HEK293 (cell line): ENCODE results near the gene ACTG2.

Experiments
- EGR2 ChIP-seq: fragments of 450-650 bp; formaldehyde crosslinking; IDR thresholded peaks from 2 replicates; pipeline ENCODE4 v1.5.1; 2016; ENCODE audit warnings: low read depth, missing biosample characterization, missing genetic modification characterization
- GLIS2 ChIP-seq: fragments of 450-650 bp; formaldehyde crosslinking; IDR thresholded peaks from 2 replicates; pipeline ENCODE4 v1.5.1; 2016; ENCODE audit warnings: missing biosample characterization, missing genetic modification characterization
- HOXA7 ChIP-seq: sonication (generic); formaldehyde crosslinking; IDR thresholded peaks from 2 replicates; pipeline ENCODE4 v1.8.1; 2022; ENCODE audit warnings: missing genetic modification reagents, borderline replicate concordance
- HOXC10 ChIP-seq: sonication (generic); formaldehyde crosslinking; IDR thresholded peaks from 2 replicates; pipeline ENCODE4 v1.8.1; 2023; ENCODE audit warnings: mild to moderate bottlenecking, missing genetic modification reagents
- KLF10 ChIP-seq: fragments of 450-650 bp; IDR thresholded peaks from 2 replicates; pipeline ENCODE4 v1.5.1; 2018; ENCODE audit warnings: missing biosample characterization, mild to moderate bottlenecking, missing genetic modification characterization
- REPIN1 ChIP-seq: fragments of 450-650 bp; formaldehyde crosslinking; IDR thresholded peaks from 2 replicates; pipeline ENCODE4 v1.5.1; 2017; ENCODE audit warnings: missing biosample characterization, missing genetic modification characterization, low read depth
- TCF7L2 ChIP-seq: IDR thresholded peaks from 2 replicates; pipeline ENCODE4 v1.6.1; 2011; ENCODE audit warnings: low read depth, mild to moderate bottlenecking, inconsistent platforms, low read length, moderate library complexity, borderline replicate concordance
- TRIM28 ChIP-seq: IDR thresholded peaks from 2 replicates; pipeline ENCODE4 v1.6.1; 2011; ENCODE audit warnings: low read length, control low read depth, borderline replicate concordance
- YY2 ChIP-seq: fragments of 450-650 bp; formaldehyde crosslinking; IDR thresholded peaks from 2 replicates; pipeline ENCODE4 v1.5.1; 2016; ENCODE audit warnings: missing biosample characterization, missing genetic modification characterization
- ZBTB7A ChIP-seq: fragments of 450-650 bp; formaldehyde crosslinking; IDR thresholded peaks from 2 replicates; pipeline ENCODE4 v1.5.1; 2016; ENCODE audit warnings: low read depth, missing biosample characterization, missing genetic modification characterization
- ZFP3 ChIP-seq: fragments of 450-650 bp; formaldehyde crosslinking; IDR thresholded peaks from 2 replicates; pipeline ENCODE4 v1.5.1; 2016; ENCODE audit warnings: low read depth, missing biosample characterization, missing genetic modification characterization
- ZFP69B ChIP-seq: fragments of 450-650 bp; formaldehyde crosslinking; IDR thresholded peaks from 2 replicates; pipeline ENCODE4 v1.5.1; 2016; ENCODE audit warnings: missing biosample characterization, missing genetic modification characterization
- ZIC2 ChIP-seq: fragments of 450-650 bp; formaldehyde crosslinking; IDR thresholded peaks from 2 replicates; pipeline ENCODE4 v1.5.1; 2016; ENCODE audit warnings: missing biosample characterization, missing genetic modification characterization
- ZNF132 ChIP-seq: fragments of 450-650 bp; formaldehyde crosslinking; IDR thresholded peaks from 2 replicates; pipeline ENCODE4 v1.5.1; 2017; ENCODE audit warnings: missing biosample characterization, missing genetic modification characterization, borderline replicate concordance
- ZNF169 ChIP-seq: fragments of 450-650 bp; formaldehyde crosslinking; IDR thresholded peaks from 2 replicates; pipeline ENCODE4 v1.5.1; 2016; ENCODE audit warnings: missing biosample characterization, missing genetic modification characterization
- ZNF19 ChIP-seq: fragments of 450-650 bp; formaldehyde crosslinking; IDR thresholded peaks from 2 replicates; pipeline ENCODE4; 2016; ENCODE audit warnings: missing biosample characterization, missing genetic modification characterization, low read depth
- ZNF2 ChIP-seq: fragments of 450-650 bp; formaldehyde crosslinking; IDR thresholded peaks from 2 replicates; pipeline ENCODE4 v1.5.1; 2016; ENCODE audit warnings: missing biosample characterization, missing genetic modification characterization
- ZNF23 ChIP-seq: fragments of 450-650 bp; formaldehyde crosslinking; IDR thresholded peaks from 2 replicates; pipeline ENCODE4 v1.5.1; 2016; ENCODE audit warnings: missing biosample characterization, missing genetic modification characterization, borderline replicate concordance
- ZNF274 ChIP-seq, 2 experiments: fragments of 200-500 bp in 1 of 2; fragments of 450-650 bp in 1 of 2; sonication (Bioruptor generic) in 1 of 2; formaldehyde crosslinking in 1 of 2; IDR thresholded peaks; 2 replicates each; pipeline versions ENCODE4 v1.5.1 to v1.6.1; 2014 to 2016; ENCODE audit warnings: borderline replicate concordance in 1 of 2, inconsistent platforms in 1 of 2, low read length in 1 of 2, missing biosample characterization in 1 of 2, missing genetic modification characterization in 1 of 2
- ZNF292 ChIP-seq: fragments of 450-650 bp; formaldehyde crosslinking; IDR thresholded peaks from 2 replicates; pipeline ENCODE4 v1.5.1; 2016; ENCODE audit warnings: low read depth, missing biosample characterization, missing genetic modification characterization, borderline replicate concordance
- ZNF324 ChIP-seq: fragments of 450-650 bp; formaldehyde crosslinking; IDR thresholded peaks from 2 replicates; pipeline ENCODE4 v1.5.1; 2016; ENCODE audit warnings: missing biosample characterization, missing genetic modification characterization
- ZNF391 ChIP-seq: fragments of 450-650 bp; formaldehyde crosslinking; IDR thresholded peaks from 2 replicates; pipeline ENCODE4 v1.5.1; 2016; ENCODE audit warnings: low read depth, missing biosample characterization, missing genetic modification characterization, borderline replicate concordance
- ZNF521 ChIP-seq: fragments of 450-650 bp; formaldehyde crosslinking; IDR thresholded peaks from 2 replicates; pipeline ENCODE4 v1.5.1; 2017; ENCODE audit warnings: missing biosample characterization, mild to moderate bottlenecking, missing genetic modification characterization
- ZNF600 ChIP-seq: fragments of 450-650 bp; formaldehyde crosslinking; IDR thresholded peaks from 2 replicates; pipeline ENCODE4 v1.5.1; 2016; ENCODE audit warnings: missing biosample characterization, missing genetic modification characterization
- ZNF610 ChIP-seq: fragments of 450-650 bp; formaldehyde crosslinking; IDR thresholded peaks from 2 replicates; pipeline ENCODE4 v1.5.1; 2016; ENCODE audit warnings: missing biosample characterization, missing genetic modification characterization, borderline replicate concordance
- ZSCAN16 ChIP-seq: fragments of 450-650 bp; formaldehyde crosslinking; IDR thresholded peaks from 2 replicates; pipeline ENCODE4 v1.5.1; 2016; ENCODE audit warnings: missing biosample characterization, missing genetic modification characterization
- TF ChIP-seq, protein P1 (sequence below): fragments of 450-650 bp; formaldehyde crosslinking; IDR thresholded peaks from 2 replicates; pipeline ENCODE4 v1.5.1; 2016; ENCODE audit warnings: missing biosample characterization, missing genetic modification characterization, low read depth
- TF ChIP-seq, protein P2 (sequence below): fragments of 450-650 bp; formaldehyde crosslinking; IDR thresholded peaks from 2 replicates; pipeline ENCODE4 v1.5.1; 2016; ENCODE audit warnings: missing biosample characterization, missing genetic modification characterization
- TF ChIP-seq, protein P3 (sequence below): fragments of 450-650 bp; formaldehyde crosslinking; IDR thresholded peaks from 2 replicates; pipeline ENCODE4 v1.5.1; 2016; ENCODE audit warnings: missing biosample characterization, missing genetic modification characterization
- TF ChIP-seq, protein P4 (sequence below): fragments of 450-650 bp; formaldehyde crosslinking; IDR thresholded peaks from 2 replicates; pipeline ENCODE4 v1.5.1; 2016; ENCODE audit warnings: missing biosample characterization, missing genetic modification characterization
- TF ChIP-seq, protein P5 (sequence below): fragments of 450-650 bp; IDR thresholded peaks from 2 replicates; pipeline ENCODE4 v1.5.1; 2018; ENCODE audit warnings: missing biosample characterization, mild to moderate bottlenecking, missing genetic modification characterization
- TF ChIP-seq, protein P6 (sequence below): fragments of 450-650 bp; formaldehyde crosslinking; optimal IDR thresholded peaks from 2 replicates; pipeline ENCODE3; 2016; ENCODE audit warnings: missing biosample characterization, mild to moderate bottlenecking, missing genetic modification characterization

The ACTG2 gene

DNA sequence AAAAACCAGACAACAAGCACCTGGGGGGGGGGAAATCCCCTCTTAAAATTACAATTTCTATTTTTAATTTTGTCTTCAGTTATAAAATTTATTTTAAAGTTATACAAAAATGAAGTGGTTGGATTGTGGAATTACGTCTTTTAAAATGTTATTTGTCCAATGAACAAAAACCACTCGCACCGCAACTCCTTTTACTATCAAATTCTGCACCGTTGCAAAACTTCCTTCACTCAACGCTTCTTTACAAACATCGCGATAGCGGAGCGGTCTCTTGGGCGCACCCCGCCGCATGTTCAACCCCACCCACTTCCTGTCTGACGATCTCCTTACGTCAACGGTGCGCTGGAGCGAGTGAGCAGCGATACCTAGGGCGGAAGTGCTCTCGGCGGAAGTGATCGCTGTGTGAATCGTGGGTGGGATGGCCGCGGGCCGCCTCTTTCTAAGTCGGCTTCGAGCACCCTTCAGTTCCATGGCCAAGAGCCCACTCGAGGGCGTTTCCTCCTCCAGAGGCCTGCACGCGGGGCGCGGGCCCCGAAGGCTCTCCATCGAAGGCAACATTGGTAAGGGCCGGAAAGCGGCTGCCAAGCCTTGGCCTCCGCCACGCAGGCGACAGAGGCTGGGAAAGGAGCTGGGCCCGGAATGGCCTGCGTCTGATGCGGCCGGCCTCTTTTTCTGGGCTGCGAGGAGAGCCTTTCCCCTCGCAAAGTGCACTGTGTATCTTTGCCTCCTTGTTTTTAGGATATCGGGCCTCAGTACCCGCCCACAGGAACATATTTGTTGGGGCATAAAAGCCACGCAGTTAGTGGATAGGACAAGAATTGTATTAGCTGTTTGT is 33.9 kb downstream of the ACTG2 start, which contains the start of gene DGUOK (continued):
- TF ChIP-seq, protein P1, sequence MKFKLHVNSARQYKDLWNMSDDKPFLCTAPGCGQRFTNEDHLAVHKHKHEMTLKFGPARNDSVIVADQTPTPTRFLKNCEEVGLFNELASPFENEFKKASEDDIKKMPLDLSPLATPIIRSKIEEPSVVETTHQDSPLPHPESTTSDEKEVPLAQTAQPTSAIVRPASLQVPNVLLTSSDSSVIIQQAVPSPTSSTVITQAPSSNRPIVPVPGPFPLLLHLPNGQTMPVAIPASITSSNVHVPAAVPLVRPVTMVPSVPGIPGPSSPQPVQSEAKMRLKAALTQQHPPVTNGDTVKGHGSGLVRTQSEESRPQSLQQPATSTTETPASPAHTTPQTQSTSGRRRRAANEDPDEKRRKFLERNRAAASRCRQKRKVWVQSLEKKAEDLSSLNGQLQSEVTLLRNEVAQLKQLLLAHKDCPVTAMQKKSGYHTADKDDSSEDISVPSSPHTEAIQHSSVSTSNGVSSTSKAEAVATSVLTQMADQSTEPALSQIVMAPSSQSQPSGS (tag by site-specific recombination) = peak; percentile 68; the same call in 1 of the 2 replicates
- TF ChIP-seq, protein P2, sequence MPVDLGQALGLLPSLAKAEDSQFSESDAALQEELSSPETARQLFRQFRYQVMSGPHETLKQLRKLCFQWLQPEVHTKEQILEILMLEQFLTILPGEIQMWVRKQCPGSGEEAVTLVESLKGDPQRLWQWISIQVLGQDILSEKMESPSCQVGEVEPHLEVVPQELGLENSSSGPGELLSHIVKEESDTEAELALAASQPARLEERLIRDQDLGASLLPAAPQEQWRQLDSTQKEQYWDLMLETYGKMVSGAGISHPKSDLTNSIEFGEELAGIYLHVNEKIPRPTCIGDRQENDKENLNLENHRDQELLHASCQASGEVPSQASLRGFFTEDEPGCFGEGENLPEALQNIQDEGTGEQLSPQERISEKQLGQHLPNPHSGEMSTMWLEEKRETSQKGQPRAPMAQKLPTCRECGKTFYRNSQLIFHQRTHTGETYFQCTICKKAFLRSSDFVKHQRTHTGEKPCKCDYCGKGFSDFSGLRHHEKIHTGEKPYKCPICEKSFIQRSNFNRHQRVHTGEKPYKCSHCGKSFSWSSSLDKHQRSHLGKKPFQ (tag by site-specific recombination) = peak; percentile 93
- TF ChIP-seq ZNF169 (tag by site-specific recombination) (no peak), ZNF132 (tag by site-specific recombination) (no peak), GLIS2 (peak; percentile 21; the same call in 1 of the 2 replicates), ZNF19 (tag by site-specific recombination) (no peak), ZNF292 (tag by site-specific recombination) (no peak), ZNF600 (tag by site-specific recombination) (peak; percentile 56), YY2 (tag by site-specific recombination) (0 out of 2 replicates have a peak, but pooled peaks have one; percentile 17), TRIM28 (no peak), TCF7L2 (no peak), ZNF610 (no peak), REPIN1 (tag by site-specific recombination) (no peak), ZFP69B (tag by site-specific recombination) (no peak), ZNF391 (tag by site-specific recombination) (no peak), HOXC10 (CRISPR knock-in tag) (no peak), ZBTB7A (tag by site-specific recombination) (no peak), ZNF324 (tag by site-specific recombination) (0 out of 2 replicates have a peak, but pooled peaks have one; percentile 21), ZIC2 (tag by site-specific recombination) (no peak), ZFP3 (tag by site-specific recombination) (no peak), ZSCAN16 (tag by site-specific recombination) (no peak), HOXA7 (no peak), KLF10 (tag by site-specific recombination) (no peak; the same call in 1 of the 2 replicates), ZNF2 (no peak; the same call in 1 of the 2 replicates), EGR2 (tag by site-specific recombination) (peak; percentile 82), ZNF23 (tag by site-specific recombination) (no peak), ZNF274 (IDR thresholded peaks at IDR 0.05; ENCODE audit: low read length) (no peak), ZNF274 (tag by site-specific recombination; IDR thresholded peaks at IDR 0.05; ENCODE audit: borderline replicate concordance) (no peak), ZNF521 (tag by site-specific recombination) (no peak)
- TF ChIP-seq, protein P3, sequence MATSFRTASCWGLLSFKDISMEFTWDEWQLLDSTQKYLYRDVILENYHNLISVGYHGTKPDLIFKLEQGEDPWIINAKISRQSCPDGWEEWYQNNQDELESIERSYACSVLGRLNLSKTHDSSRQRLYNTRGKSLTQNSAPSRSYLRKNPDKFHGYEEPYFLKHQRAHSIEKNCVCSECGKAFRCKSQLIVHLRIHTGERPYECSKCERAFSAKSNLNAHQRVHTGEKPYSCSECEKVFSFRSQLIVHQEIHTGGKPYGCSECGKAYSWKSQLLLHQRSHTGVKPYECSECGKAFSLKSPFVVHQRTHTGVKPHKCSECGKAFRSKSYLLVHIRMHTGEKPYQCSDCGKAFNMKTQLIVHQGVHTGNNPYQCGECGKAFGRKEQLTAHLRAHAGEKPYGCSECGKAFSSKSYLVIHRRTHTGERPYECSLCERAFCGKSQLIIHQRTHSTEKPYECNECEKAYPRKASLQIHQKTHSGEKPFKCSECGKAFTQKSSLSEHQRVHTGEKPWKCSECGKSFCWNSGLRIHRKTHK (tag by site-specific recombination) = no peak
- TF ChIP-seq, protein P4, sequence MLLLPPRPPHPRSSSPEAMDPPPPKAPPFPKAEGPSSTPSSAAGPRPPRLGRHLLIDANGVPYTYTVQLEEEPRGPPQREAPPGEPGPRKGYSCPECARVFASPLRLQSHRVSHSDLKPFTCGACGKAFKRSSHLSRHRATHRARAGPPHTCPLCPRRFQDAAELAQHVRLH (tag by site-specific recombination) = 0 out of 2 replicates have a peak, but pooled peaks have one; percentile 52
- TF ChIP-seq, protein P5, sequence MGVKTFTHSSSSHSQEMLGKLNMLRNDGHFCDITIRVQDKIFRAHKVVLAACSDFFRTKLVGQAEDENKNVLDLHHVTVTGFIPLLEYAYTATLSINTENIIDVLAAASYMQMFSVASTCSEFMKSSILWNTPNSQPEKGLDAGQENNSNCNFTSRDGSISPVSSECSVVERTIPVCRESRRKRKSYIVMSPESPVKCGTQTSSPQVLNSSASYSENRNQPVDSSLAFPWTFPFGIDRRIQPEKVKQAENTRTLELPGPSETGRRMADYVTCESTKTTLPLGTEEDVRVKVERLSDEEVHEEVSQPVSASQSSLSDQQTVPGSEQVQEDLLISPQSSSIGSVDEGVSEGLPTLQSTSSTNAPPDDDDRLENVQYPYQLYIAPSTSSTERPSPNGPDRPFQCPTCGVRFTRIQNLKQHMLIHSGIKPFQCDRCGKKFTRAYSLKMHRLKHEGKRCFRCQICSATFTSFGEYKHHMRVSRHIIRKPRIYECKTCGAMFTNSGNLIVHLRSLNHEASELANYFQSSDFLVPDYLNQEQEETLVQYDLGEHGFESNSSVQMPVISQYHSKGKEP (tag by site-specific recombination) = 0 out of 2 replicates have a peak, but pooled peaks have one; percentile 33
- TF ChIP-seq, protein P6, sequence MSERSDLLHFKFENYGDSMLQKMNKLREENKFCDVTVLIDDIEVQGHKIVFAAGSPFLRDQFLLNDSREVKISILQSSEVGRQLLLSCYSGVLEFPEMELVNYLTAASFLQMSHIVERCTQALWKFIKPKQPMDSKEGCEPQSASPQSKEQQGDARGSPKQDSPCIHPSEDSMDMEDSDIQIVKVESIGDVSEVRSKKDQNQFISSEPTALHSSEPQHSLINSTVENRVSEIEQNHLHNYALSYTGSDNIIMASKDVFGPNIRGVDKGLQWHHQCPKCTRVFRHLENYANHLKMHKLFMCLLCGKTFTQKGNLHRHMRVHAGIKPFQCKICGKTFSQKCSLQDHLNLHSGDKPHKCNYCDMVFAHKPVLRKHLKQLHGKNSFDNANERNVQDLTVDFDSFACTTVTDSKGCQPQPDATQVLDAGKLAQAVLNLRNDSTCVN (tag by site-specific recombination) = peak; percentile 30
